ENCODE data around the gene MIPEP. TPM values are rescaled to one million over a fixed set of nuclear protein-coding genes. Genes with fewer than 3 reads are reported as not detected.
"Not testable (repeated sequence)": the region's sequence is repeated elsewhere in the genome, so short reads cannot be mapped to it uniquely, and the experiment has no call there.

MIPEP gene
- total RNA-seq, 1 experiment from 2014 or later: 39.7 TPM

GRCh38 chr13:23889615-23890607 is 711 bp upstream of the MIPEP start:
- DNase-seq (ENCODE audit: low read depth): no peak

GRCh38 chr13:23884361-23884760 is 4.8 kb downstream of the MIPEP start:
- not testable (repeated sequence) for DNase-seq (ENCODE audit: low read depth)

GRCh38 chr13:23883255-23883654 is 5.9 kb downstream of the MIPEP start:
- no peak for DNase-seq (ENCODE audit: low read depth)

- not testable (repeated sequence) for DNase-seq (ENCODE audit: low read depth)
Measured at GRCh38 chr13:23881402-23881800, 7.8 kb downstream of the MIPEP start.

GRCh38 chr13:23880493-23881401 is 8.5 kb downstream of the MIPEP start:
- DNase-seq (ENCODE audit: low read depth): not testable (repeated sequence)

GRCh38 chr13:23877286-23877685 is 11.9 kb downstream of the MIPEP start:
- no peak for DNase-seq (ENCODE audit: low read depth)

- DNase-seq (ENCODE audit: low read depth): no peak
Measured at GRCh38 chr13:23876265-23876664, 12.9 kb downstream of the MIPEP start.

GRCh38 chr13:23871616-23872220 is 17.5 kb downstream of the MIPEP start:
- DNase-seq (ENCODE audit: low read depth): peak; percentile 66

- DNase-seq (ENCODE audit: low read depth): peak; percentile 73
Measured at GRCh38 chr13:23870356-23871140, 18.7 kb downstream of the MIPEP start.

- DNase-seq (ENCODE audit: low read depth): peak; percentile 69
Measured at GRCh38 chr13:23868521-23868920, 20.7 kb downstream of the MIPEP start.

- DNase-seq (ENCODE audit: low read depth): peak; percentile 72
Measured at GRCh38 chr13:23867027-23867491, 22.1 kb downstream of the MIPEP start.

GRCh38 chr13:23866420-23867026 is 22.7 kb downstream of the MIPEP start:
- DNase-seq (ENCODE audit: low read depth): no peak

- no peak for DNase-seq (ENCODE audit: low read depth)
Measured at GRCh38 chr13:23865906-23866305, 23.3 kb downstream of the MIPEP start.

- DNase-seq (ENCODE audit: low read depth): no peak
Measured at GRCh38 chr13:23865026-23865425, 24.2 kb downstream of the MIPEP start.

- no peak for DNase-seq (ENCODE audit: low read depth)
Measured at GRCh38 chr13:23861310-23861709, 27.9 kb downstream of the MIPEP start.

- DNase-seq (ENCODE audit: low read depth): no peak
Measured at GRCh38 chr13:23859904-23860303, 29.3 kb downstream of the MIPEP start.

- no peak for DNase-seq (ENCODE audit: low read depth)
Measured at GRCh38 chr13:23859455-23859854, 29.7 kb downstream of the MIPEP start.

GRCh38 chr13:23858546-23858945 is 30.7 kb downstream of the MIPEP start:
- peak; percentile 41 for DNase-seq (ENCODE audit: low read depth)

- no peak for DNase-seq (ENCODE audit: low read depth)
Measured at GRCh38 chr13:23856008-23856750, 33.0 kb downstream of the MIPEP start.

- no peak for DNase-seq (ENCODE audit: low read depth)
Measured at GRCh38 chr13:23855360-23855759, 33.8 kb downstream of the MIPEP start.
